Measurements from ENCODE around the gene PPARA.

PPARA gene

GRCh38 chr22:46229701-46230100 lies 79.4 kb downstream of the PPARA start:
- 95% methylated on average over 7 of the region's 8 CpGs for WGBS (ENCODE audit: insufficient coverage)
- no peak for DNase-seq
- no peaks in the 10 kb centered on the region for H3K9me3 ChIP-seq (ENCODE audit: control extremely low read depth in 1 of 5, control insufficient read depth in 4 of 5, insufficient read depth in 2 of 5, low read depth in 1 of 5, low read length in 4 of 5)
- H3K4me3 ChIP-seq (ENCODE audit: control insufficient read depth in 1 of 7, extremely low read depth in 1 of 7, insufficient read depth in 4 of 7, low read depth in 2 of 7, low read length in 6 of 7) = no peak overlapping the region
- no peaks in the 10 kb centered on the region for H3K27me3 ChIP-seq (replicated peaks in 2 of 5; ENCODE audit: control insufficient read depth in 4 of 5, insufficient read depth in 5 of 5, low read length in 4 of 5)
- peaks cover 0 to 15% (median 7%) of the 10 kb centered on the region in 4 experiments for H3K4me1 ChIP-seq (ENCODE audit: control extremely low read depth in 1 of 4, control insufficient read depth in 4 of 4, insufficient read depth in 4 of 4, low read length in 3 of 4)
- ChIA-PET CTCF (no interaction called here), POLR2A (no interaction called here)
- H3K36me3 ChIP-seq (ENCODE audit: control insufficient read depth in 4 of 4, insufficient read depth in 4 of 4, low read length in 3 of 4) = peaks cover 7 to 10% (median 9%) of the 10 kb centered on the region in 4 experiments
- no peak overlapping the region for H3K27ac ChIP-seq (ENCODE audit: insufficient read depth in 1 of 2, low read depth in 1 of 2, low read length in 2 of 2, poor library complexity in 1 of 2, severe bottlenecking in 2 of 2)

DNA sequence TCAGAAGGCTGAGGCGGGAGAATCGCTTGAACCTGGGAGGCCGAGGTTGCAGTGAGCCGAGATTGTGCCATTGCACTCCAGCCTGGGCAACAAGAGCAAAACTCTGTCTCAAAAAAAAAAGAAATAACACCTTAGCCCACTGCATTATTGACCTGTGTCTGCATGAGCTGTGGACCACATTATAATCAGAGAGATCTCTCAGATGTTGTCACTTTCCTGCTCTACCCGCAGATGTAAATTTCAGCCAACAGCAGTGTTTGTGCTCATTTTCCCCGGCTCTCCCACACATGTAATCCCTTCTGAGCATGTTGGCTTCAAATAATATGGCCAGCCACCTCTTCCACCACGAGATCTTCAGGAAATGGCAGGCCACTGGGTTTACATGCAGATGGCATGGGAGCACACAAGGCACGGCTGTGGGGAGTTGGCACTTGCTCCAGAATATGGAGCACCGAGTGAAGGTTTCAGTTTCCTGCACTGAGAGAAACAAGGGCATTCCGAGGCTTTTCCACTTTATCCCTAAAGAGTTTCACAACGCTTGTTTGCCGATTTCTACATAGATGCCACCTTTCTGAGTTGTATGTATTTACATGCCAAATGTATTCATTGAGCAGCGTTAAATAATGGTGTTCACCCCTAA lies 80.1 kb downstream of the PPARA start:
- no peaks in the 10 kb centered on the region for H3K9me3 ChIP-seq (ENCODE audit: control extremely low read depth in 1 of 5, control insufficient read depth in 4 of 5, insufficient read depth in 2 of 5, low read depth in 1 of 5, low read length in 4 of 5)
- H3K36me3 ChIP-seq (ENCODE audit: control insufficient read depth in 4 of 4, insufficient read depth in 4 of 4, low read length in 3 of 4) = peaks cover 7 to 15% (median 10%) of the 10 kb centered on the region in 4 experiments
- ChIA-PET POLR2A (no interaction called here), CTCF (no interaction called here)
- 88% methylated on average over 9 of the region's 13 CpGs for WGBS (ENCODE audit: insufficient coverage)
- H3K27ac ChIP-seq (ENCODE audit: insufficient read depth in 1 of 2, low read depth in 1 of 2, low read length in 2 of 2, poor library complexity in 1 of 2, severe bottlenecking in 2 of 2) = no peak overlapping the region
- H3K4me1 ChIP-seq (ENCODE audit: control extremely low read depth in 1 of 4, control insufficient read depth in 4 of 4, insufficient read depth in 4 of 4, low read length in 3 of 4) = peaks cover 0 to 15% (median 7%) of the 10 kb centered on the region in 4 experiments
- no peak overlapping the region for H3K4me3 ChIP-seq (ENCODE audit: control insufficient read depth in 1 of 7, extremely low read depth in 1 of 7, insufficient read depth in 4 of 7, low read depth in 2 of 7, low read length in 6 of 7)
- no peak for DNase-seq
- no peaks in the 10 kb centered on the region for H3K27me3 ChIP-seq (replicated peaks in 2 of 5; ENCODE audit: control insufficient read depth in 4 of 5, insufficient read depth in 5 of 5, low read length in 4 of 5)

DNA sequence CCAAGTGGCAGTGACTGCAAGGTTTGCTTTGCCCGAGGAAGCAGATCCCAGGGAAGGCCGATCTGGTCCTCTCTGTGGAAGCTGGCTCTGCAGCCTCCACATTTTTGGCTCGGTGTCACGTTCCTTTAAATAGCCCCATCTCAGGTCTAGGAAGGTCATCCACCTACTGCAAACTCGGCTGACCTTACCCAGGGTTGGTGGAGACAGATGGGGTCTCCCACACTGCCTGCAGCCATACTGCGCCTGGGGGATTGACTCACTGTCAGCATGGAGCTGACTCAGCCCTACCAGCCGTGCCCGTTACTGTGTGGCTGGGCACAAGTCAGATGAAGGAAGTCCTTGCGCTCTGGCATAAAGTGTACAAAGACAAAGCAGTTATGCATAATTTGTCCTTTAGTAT lies 82.9 kb downstream of the PPARA start:
- CTCF ChIA-PET = no interaction called here

DNA sequence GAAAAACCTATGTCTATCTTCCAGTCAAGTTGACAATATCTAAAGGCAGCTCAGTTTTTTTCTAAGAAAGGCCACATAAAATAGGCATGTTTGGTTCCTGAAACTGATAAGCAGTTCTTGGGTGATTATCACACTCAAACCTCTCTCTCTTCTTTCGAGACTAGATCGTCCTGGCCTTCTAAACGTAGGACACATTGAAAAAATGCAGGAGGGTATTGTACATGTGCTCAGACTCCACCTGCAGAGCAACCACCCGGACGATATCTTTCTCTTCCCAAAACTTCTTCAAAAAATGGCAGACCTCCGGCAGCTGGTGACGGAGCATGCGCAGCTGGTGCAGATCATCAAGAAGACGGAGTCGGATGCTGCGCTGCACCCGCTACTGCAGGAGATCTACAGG lies 84.6 kb downstream of the PPARA start:
- 100% methylated on average over 8 of the region's 12 CpGs for WGBS (ENCODE audit: insufficient coverage)
- no peaks in the 10 kb centered on the region for H3K27me3 ChIP-seq (replicated peaks in 2 of 5; ENCODE audit: control insufficient read depth in 4 of 5, insufficient read depth in 5 of 5, low read length in 4 of 5)
- DNase-seq = no peak
- peaks cover 0 to 3% (median 0%) of the 10 kb centered on the region in 5 experiments for H3K9me3 ChIP-seq (ENCODE audit: control extremely low read depth in 1 of 5, control insufficient read depth in 4 of 5, insufficient read depth in 2 of 5, low read depth in 1 of 5, low read length in 4 of 5)
- ChIA-PET POLR2A (no interaction called here), CTCF (interaction anchor here (1.0 to 2.1 kb wide), 3 partner anchors 11 to 61 kb away, joined by 3 to 6 read pairs (median 4); partner anchors contain the start of gene GTSE1)
- no peak overlapping the region for H3K27ac ChIP-seq (ENCODE audit: insufficient read depth in 1 of 2, low read depth in 1 of 2, low read length in 2 of 2, poor library complexity in 1 of 2, severe bottlenecking in 2 of 2)
- peaks cover 2 to 22% (median 13%) of the 10 kb centered on the region in 4 experiments for H3K36me3 ChIP-seq (ENCODE audit: control insufficient read depth in 4 of 4, insufficient read depth in 4 of 4, low read length in 3 of 4)
- H3K4me1 ChIP-seq (ENCODE audit: control extremely low read depth in 1 of 4, control insufficient read depth in 4 of 4, insufficient read depth in 4 of 4, low read length in 3 of 4) = peaks cover 0 to 29% (median 13%) of the 10 kb centered on the region in 4 experiments
- no peak overlapping the region for H3K4me3 ChIP-seq (ENCODE audit: control insufficient read depth in 1 of 7, extremely low read depth in 1 of 7, insufficient read depth in 4 of 7, low read depth in 2 of 7, low read length in 6 of 7)

More for the DNA sequence above, 82.9 kb downstream of the PPARA start:
- peak; percentile 45 to 82 (median 74) for DNase-seq
- H3K27me3 ChIP-seq (replicated peaks in 2 of 5; ENCODE audit: control insufficient read depth in 4 of 5, insufficient read depth in 5 of 5, low read length in 4 of 5) = no peaks in the 10 kb centered on the region
- WGBS (ENCODE audit: insufficient coverage) = 52% methylated on average over 8 of the region's 9 CpGs
- peaks cover 0 to 15% (median 8%) of the 10 kb centered on the region in 4 experiments for H3K4me1 ChIP-seq (ENCODE audit: control extremely low read depth in 1 of 4, control insufficient read depth in 4 of 4, insufficient read depth in 4 of 4, low read length in 3 of 4)
- H3K36me3 ChIP-seq (ENCODE audit: control insufficient read depth in 4 of 4, insufficient read depth in 4 of 4, low read length in 3 of 4) = peaks cover 2 to 17% (median 10%) of the 10 kb centered on the region in 4 experiments
- POLR2A ChIA-PET = no interaction called here
- no peak overlapping the region for H3K27ac ChIP-seq (ENCODE audit: insufficient read depth in 1 of 2, low read depth in 1 of 2, low read length in 2 of 2, poor library complexity in 1 of 2, severe bottlenecking in 2 of 2)
- H3K4me3 ChIP-seq (ENCODE audit: control insufficient read depth in 1 of 7, extremely low read depth in 1 of 7, insufficient read depth in 4 of 7, low read depth in 2 of 7, low read length in 6 of 7) = peak overlapping the region in 1 of 7 experiments; percentile 16
- peaks cover 0 to 3% (median 0%) of the 10 kb centered on the region in 5 experiments for H3K9me3 ChIP-seq (ENCODE audit: control extremely low read depth in 1 of 5, control insufficient read depth in 4 of 5, insufficient read depth in 2 of 5, low read depth in 1 of 5, low read length in 4 of 5)

- Histone ChIP-seq H3K36me3 (ENCODE audit: control insufficient read depth in 4 of 4, insufficient read depth in 4 of 4, low read length in 3 of 4) (peaks cover 2 to 22% (median 11%) of the 10 kb centered on the region in 4 experiments), H3K27me3 (replicated peaks in 2 of 5; ENCODE audit: control insufficient read depth in 4 of 5, insufficient read depth in 5 of 5, low read length in 4 of 5) (no peaks in the 10 kb centered on the region), H3K9me3 (ENCODE audit: control extremely low read depth in 1 of 5, control insufficient read depth in 4 of 5, insufficient read depth in 2 of 5, low read depth in 1 of 5, low read length in 4 of 5) (peaks cover 0 to 3% (median 0%) of the 10 kb centered on the region in 5 experiments), H3K4me1 (ENCODE audit: control extremely low read depth in 1 of 4, control insufficient read depth in 4 of 4, insufficient read depth in 4 of 4, low read length in 3 of 4) (peaks cover 9 to 45% (median 27%) of the 10 kb centered on the region in 4 experiments), H3K4me3 (ENCODE audit: control insufficient read depth in 1 of 7, extremely low read depth in 1 of 7, insufficient read depth in 4 of 7, low read depth in 2 of 7, low read length in 6 of 7) (no peak overlapping the region), H3K27ac (ENCODE audit: insufficient read depth in 1 of 2, low read depth in 1 of 2, low read length in 2 of 2, poor library complexity in 1 of 2, severe bottlenecking in 2 of 2) (no peak overlapping the region)
- ChIA-PET POLR2A (interaction anchor here (0.6 kb wide), 1 partner anchor 47 kb away, joined by 4 read pairs; no protein-coding TSS in a partner anchor), CTCF (no interaction called here)
- no peak for DNase-seq
- 97% methylated on average over 10 of the region's 12 CpGs for whole genome bisulfite sequencing (ENCODE audit: insufficient coverage)
Observed at GRCh38 chr22:46237453-46238124, 87.3 kb downstream of the PPARA start.

GRCh38 chr22:46238541-46238940 lies 88.2 kb downstream of the PPARA start:
- Histone ChIP-seq H3K4me1 (ENCODE audit: control extremely low read depth in 1 of 4, control insufficient read depth in 4 of 4, insufficient read depth in 4 of 4, low read length in 3 of 4) (peaks cover 9 to 39% (median 23%) of the 10 kb centered on the region in 4 experiments), H3K4me3 (ENCODE audit: control insufficient read depth in 1 of 7, extremely low read depth in 1 of 7, insufficient read depth in 4 of 7, low read depth in 2 of 7, low read length in 6 of 7) (no peak overlapping the region), H3K27me3 (replicated peaks in 2 of 5; ENCODE audit: control insufficient read depth in 4 of 5, insufficient read depth in 5 of 5, low read length in 4 of 5) (no peaks in the 10 kb centered on the region), H3K36me3 (ENCODE audit: control insufficient read depth in 4 of 4, insufficient read depth in 4 of 4, low read length in 3 of 4) (peaks cover 2 to 22% (median 14%) of the 10 kb centered on the region in 4 experiments), H3K9me3 (ENCODE audit: control extremely low read depth in 1 of 5, control insufficient read depth in 4 of 5, insufficient read depth in 2 of 5, low read depth in 1 of 5, low read length in 4 of 5) (peaks cover 0 to 3% (median 0%) of the 10 kb centered on the region in 5 experiments), H3K27ac (ENCODE audit: insufficient read depth in 1 of 2, low read depth in 1 of 2, low read length in 2 of 2, poor library complexity in 1 of 2, severe bottlenecking in 2 of 2) (no peak overlapping the region)
- DNase-seq = no peak
- CTCF ChIA-PET = interaction anchor here (0.9 to 1.3 kb wide), 3 partner anchors 9 to 242 kb away, joined by 3 to 4 read pairs (median 3); no protein-coding TSS in a partner anchor
- WGBS (ENCODE audit: insufficient coverage) = over 99% methylated on average over 16 of the region's 16 CpGs
- POLR2A ChIA-PET = no interaction called here

Measured in common myeloid progenitor, CD34-positive (primary cell).